Activated effector memory CD4-positive, alpha-beta T cell treated with anti-CD3 and anti-CD28 coated beads, Interleukin-2, amount 50 U/mL, for 16 hours (primary cell): Measurements from ENCODE around the gene NUBP2.

ENCODE experiments used
- DNase-seq: peaks from one replicate; pipeline ENCODE4 v3.0.0-alpha.2; 2020

Gene NUBP2

GRCh38 chr16:1782408-1783264 is at the start of gene NUBP2, which contains the start of gene SPSB3:
NUBP2 (plus strand) TSS chr16:1782960; CDS start chr16:1783021, 61 bp downstream.
SPSB3 (minus strand) TSS chr16:1782571; CDS start chr16:1781483, 1,088 bp downstream.
- DNase-seq = peak; percentile 99

DNA sequence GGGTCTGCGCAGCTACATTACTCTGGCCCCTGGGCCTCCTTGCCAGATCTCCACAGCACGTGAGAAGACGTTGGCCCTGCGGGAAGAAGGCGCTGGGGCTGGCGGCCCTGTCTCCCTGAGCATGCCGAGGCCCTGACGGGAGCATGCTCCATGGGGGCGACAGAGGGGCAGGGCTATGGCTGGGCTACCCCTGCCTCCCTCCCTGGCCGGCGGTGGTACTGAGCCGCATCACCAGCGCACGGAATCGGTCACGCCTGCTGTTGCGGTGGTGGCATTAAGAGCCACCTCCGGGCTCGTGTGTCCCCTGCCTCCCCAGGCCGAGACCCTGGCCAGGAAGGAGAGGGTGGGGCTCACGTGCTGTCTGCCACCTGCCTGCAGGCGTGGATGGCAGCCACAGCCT is 48.6 kb upstream of the NUBP2 start:
- DNase-seq = no peak

DNA sequence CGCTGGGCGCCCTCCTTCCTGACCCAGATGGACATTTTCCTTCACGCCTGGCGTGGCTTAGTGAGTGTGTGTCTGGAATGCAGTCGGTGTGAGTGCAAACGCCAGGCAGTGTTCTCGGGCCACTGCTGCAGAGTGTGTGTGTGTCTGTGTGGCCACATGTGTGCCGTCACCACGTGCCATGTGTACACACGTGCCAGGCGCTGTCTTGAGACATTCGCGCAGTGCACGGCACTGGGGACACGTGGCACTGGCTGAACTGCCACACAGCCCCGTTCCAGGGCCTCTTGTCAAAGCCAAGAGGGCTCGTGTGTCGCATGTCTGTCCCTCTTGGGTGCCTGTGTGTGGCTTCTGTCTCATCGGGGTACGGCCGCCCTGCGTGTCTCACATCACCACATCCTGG is 47.9 kb upstream of the NUBP2 start:
- DNase-seq = no peak

DNA sequence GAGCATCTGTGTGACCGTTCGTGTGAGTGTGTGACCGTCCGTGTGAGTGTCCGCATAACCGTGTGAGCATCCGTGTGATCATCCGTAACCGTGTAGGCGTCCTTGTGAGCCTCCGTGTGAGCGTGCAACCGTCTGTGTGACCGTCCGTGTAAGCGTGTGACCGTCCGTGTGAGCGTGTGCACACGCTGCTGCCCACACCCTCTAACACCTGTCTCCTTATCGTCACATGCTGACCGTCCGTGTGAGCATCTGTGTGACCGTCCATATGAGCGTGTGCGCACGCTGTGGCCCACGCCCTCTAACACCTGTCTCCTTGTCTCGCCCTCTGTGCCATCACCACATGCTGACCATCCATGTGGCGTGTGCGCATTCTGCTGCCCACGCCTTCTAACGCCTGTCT is 42.5 kb upstream of the NUBP2 start:
- no peak for DNase-seq

DNA sequence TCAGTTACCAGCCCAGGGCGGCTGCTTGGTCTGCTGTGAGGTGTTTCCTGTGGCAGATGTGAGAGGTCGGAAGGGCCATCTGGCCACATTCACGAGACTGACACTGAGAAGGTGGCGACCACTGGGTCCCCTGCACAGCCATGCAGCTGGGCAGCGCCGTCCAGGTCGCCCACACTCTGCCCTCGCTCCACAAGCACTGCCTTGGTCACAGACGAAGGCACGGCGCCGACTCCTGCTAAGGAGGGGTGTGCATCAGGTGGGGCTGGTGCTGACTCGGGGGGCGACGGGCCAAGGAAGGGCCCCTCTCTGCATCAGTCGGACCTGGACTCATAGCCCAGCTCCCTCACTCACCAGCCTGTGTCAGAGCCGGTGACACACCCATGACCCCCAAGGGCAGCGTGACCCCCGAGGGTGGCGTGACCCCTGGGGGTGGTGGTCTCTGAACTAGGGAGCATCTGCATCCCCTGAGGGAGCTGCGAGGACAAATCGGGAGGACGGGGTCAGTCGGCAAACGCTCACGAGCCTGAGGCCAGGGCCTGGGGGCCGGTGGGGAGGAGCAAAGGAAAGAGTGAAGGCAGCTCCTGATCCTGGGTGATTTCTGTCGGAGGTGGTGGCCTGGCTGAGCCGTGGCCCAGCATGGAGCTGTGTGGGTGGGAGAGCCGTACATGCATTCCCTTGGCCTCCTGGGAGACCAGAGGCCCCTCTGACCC is 41.8 kb upstream of the NUBP2 start:
- DNase-seq = no peak

GRCh38 chr16:1741553-1742165 is 41.1 kb upstream of the NUBP2 start:
- DNase-seq = no peak

DNA sequence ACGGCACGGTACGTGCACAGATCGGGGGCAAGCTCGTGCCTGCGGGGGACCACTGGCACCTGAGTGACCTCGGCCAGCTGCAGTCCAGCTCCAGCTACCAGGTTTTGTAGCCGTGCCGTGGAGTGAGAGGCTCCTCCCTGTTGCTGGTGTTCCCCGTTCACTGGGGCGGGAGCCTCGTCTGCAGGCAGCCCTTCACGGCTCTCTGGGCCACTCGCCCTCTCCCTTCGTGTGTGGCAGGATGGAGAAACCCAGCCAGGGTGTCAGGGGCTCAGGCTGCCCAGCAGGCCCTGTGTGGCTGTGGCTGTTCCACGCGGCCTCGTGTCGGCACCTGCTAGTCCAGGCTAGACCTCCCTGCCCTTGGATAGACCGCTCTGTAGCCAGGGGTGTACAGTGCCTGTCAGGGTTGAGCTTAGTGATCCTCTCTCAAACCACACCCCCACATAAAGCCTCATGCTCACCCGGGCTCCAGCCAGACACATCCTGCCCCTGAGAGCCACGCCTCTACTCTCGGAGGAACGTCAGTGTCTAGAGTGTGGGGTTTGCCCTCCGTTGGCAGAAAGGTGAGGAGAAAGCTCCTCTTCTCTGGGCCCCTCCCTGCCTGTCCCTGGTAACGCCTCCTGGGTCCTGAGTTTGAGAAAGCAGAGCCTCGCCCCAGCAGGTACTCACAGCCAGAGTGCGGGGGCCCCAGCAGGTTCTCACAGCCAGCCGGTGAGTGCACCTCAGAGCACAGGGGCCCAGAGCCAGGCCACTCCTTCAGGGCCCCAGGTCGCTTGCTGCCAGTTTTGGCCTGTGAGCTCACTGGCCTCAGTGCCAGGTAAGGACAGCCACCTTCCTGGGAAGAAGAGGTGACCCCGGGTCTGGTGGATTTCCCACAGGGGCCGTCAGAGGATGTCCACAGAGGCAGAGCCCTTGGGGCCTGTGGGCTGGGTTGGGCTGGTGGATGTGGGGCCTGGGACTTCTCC is 39.1 kb upstream of the NUBP2 start:
- DNase-seq = no peak

DNA sequence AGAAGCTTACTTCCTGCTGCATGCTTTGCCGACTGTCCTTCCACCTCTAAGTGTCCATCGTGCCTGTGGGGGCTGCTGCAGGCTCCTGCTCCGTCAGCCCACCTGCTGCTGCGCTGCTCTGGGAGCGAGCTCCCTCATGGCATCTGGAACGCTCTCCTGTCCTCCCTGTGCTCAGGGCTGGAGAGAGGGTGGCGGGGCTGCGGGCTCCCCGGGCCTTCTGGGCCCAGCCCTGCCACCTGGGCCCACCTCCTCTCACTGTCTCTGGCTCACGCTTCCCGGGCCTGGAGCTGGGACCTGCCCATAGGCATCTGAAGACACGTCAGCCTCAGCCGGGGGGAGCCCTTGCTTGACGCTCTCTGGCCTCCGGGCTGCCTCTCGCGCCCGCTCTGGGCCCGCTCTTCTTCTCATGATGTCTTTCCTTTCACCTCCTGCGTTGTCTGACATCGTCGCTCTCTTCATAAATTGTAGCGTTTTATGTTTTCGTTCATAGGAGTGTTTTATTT is 38.4 kb upstream of the NUBP2 start:
- DNase-seq = no peak

DNA sequence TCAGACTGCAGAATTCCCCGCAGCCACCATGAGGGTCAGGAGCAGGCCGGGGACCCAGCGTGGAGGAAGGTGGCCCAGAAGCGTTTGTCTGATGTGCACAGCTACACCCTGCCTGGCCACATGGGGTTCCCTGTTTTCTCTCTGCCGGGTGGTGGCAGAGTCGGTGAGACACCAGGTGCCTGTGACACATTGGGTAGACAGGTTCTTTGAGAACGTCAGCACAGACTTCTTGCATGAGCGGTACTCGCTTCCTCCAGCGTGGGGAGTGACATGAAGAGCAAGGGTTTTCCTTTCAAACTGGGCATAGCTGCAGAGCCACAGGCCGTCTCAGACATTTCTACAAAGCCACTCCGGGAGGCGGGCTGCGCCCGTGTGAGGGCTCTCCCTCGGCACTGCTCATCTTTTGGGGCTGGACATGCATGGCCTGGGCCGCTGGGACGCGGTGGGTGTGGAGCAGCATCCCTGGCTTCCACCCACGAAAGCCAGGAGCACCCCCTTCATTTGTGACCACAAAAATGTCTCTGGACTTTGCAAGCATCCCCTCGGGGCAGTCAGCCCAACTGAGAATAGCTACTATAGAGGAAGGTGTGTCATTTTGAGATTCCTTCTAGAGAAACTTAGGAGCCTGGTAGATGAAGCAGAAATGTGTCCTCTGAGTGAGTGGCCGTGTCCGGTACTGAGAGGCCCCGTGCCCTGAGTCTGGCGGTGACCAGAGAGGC is 37.4 kb upstream of the NUBP2 start:
- DNase-seq = no peak

DNA sequence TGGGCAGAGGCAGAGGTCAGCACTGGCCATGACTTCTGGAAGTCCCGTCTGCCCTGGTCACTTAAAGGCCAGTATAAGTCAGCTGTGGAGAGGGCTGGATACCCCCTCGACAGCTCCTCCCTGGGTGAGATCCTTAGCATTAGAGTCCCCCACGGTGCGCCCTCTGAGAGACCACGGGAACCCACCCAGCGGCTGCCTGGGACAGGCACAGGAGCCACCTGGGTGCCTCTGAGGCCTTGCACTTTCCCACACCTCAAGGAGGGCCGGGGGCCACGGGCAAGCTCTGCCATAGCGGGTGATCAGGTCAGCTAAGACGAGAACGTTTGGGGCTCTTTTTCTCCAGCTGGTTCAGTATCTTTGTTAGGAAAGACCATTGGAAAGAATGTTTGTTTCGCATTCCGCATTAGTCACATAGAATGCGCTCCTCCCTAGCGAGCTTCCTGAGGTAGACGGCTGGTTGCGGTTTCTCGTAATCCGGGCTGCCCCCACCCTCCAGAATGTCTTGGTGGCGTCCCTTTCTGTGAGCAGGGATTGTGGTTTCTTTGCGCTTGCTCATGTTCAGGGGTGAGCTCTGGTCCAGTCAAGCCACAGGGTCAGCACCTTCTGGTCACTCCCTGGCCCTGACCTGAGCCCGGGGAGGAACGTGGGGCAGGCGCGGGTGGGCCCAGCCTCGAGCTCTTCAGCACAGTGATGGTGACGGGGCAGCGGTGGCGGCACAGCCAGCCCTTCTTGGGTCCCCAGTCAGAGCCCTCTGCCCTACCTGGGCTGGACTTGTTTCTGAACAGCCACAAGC is 36.7 kb upstream of the NUBP2 start:
- DNase-seq = no peak

- no peak for DNase-seq
These were observed 36.0 kb upstream of the NUBP2 start for GRCh38 chr16:1746693-1747195.

- no peak for DNase-seq
These were observed 34.8 kb upstream of the NUBP2 start for GRCh38 chr16:1747934-1748333.

DNA sequence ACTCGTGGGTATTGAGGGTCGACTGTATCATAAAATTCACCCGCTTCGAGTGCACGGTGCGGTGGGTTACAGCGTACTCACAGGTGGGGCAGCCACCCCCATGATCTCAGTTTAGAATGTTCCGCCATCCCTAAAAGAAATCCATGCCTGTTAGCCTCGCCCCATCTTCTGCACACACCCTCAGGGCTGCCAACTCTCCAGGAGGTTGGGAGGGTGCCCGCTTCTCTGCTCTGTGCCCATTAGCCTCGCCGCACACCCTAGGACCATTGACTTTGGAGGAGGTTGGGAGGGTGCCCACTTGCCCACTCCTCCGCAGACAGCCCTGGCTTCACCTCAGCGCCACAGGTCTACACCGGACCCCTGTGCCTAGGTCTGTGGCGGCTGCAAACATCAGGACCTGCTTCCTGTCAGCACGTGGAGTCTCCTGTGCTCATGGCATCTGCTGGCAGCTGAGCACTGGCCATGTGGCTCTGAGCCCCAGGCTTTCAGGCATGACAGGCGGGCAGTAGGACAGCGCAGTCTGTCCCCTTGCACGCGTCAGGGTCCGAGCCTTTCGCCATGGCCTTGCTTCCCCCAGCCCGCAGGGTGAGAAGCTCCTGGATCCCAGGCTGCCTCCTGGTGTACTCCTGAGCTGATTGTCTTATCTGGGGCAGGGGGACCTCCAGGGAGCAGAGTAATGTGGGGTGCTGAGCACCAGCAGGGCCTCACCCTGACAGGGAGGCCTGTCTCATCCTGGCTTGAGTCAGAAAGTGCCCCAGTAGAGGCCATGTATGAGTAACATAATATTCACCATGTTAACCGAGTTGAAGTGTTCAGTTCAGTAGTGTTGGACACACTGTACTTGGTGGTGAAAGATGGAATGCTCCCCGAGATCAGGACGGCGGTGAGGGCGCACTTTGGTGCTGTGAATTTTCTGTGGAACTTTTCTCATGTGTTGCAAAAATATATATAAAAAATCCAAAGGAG is 33.3 kb upstream of the NUBP2 start:
- DNase-seq = no peak

- no peak for DNase-seq
These were observed 30.8 kb upstream of the NUBP2 start for GRCh38 chr16:1751946-1752345.

- no peak for DNase-seq
These were observed 29.9 kb upstream of the NUBP2 start for GRCh38 chr16:1752853-1753252.

- no peak for DNase-seq
These were observed 28.6 kb upstream of the NUBP2 start for GRCh38 chr16:1754204-1754603.

GRCh38 chr16:1757714-1758461 is 24.9 kb upstream of the NUBP2 start:
- no peak for DNase-seq

DNA sequence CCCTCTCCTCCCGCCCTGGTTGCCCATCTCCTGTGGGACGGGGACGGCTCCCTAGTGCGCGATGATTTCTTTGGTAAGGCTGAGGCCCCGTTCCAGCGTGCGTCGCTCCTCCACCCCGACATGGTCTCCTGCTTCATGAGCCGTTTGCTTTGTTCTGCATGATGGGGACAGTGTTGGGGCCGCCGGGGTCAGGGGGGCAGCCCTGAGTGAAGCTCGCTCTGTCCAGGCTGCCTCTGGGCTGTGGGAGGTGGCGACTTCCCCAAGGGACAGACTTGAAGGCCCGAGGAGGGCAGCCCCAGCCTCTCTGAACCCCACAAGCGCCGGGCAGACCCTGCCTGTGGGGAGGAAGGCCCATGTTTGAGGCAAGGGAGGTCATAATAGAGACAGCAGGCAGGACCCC is 23.8 kb upstream of the NUBP2 start:
- DNase-seq = no peak

DNA sequence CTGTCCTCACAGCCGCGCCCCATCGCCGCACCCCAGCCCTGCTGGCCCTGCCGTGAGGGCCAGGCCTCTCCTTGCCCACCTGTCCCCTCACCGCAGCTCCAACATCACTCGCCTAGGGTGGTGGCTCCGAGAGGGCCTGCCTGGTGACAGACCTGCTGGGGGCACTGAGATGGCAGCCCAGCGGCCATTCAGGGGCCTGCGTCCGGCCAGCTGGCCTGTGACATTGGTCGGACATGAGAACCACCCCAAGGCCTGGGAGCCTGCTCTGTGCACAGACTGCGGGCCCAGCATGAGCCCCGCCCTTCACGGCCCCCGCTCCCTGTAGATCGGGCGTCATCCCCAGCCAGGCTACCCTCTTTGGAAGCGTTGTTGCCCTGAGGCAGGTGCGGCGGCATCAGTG is 23.2 kb upstream of the NUBP2 start:
- DNase-seq = no peak
